GM21526 (cell line): ENCODE measurements around the gene EPHB3.

Source experiments
- ATAC-seq: cut with Tn5 transposase; IDR thresholded peaks from one replicate; pipeline ENCODE4 v1.9.1; 2021; ENCODE audit warnings: moderate library complexity; ENCODE audit not compliant: unreplicated experiment, low FRiP score

EPHB3 gene

GRCh38 chr3:184542577-184542976 is 19.0 kb upstream of the EPHB3 start:
- no peak for ATAC-seq

- ATAC-seq, result no peak
These were observed 18.3 kb upstream of the EPHB3 start for GRCh38 chr3:184543256-184543655.

- ATAC-seq, result no peak
These were observed 17.6 kb upstream of the EPHB3 start for GRCh38 chr3:184543843-184544512.

- no peak for ATAC-seq
These were observed 17.1 kb upstream of the EPHB3 start for GRCh38 chr3:184544513-184544861.

- no peak for ATAC-seq
These were observed 15.8 kb upstream of the EPHB3 start for GRCh38 chr3:184545769-184546168.

- ATAC-seq, result no peak
These were observed 15.3 kb upstream of the EPHB3 start for GRCh38 chr3:184546252-184546651.

GRCh38 chr3:184549796-184550577 is 11.6 kb upstream of the EPHB3 start:
- no peak for ATAC-seq

GRCh38 chr3:184551103-184551502 is 10.5 kb upstream of the EPHB3 start:
- no peak for ATAC-seq

- no peak for ATAC-seq
These were observed 9.8 kb upstream of the EPHB3 start for GRCh38 chr3:184551614-184552256.

GRCh38 chr3:184552296-184552695 is 9.3 kb upstream of the EPHB3 start:
- no peak for ATAC-seq

GRCh38 chr3:184552863-184553262 is 8.7 kb upstream of the EPHB3 start:
- no peak for ATAC-seq

GRCh38 chr3:184553385-184553784 is 8.2 kb upstream of the EPHB3 start:
- ATAC-seq, result no peak

- ATAC-seq, result no peak
These were observed 7.1 kb upstream of the EPHB3 start for GRCh38 chr3:184554461-184554860.

- ATAC-seq, result no peak
These were observed 4.8 kb upstream of the EPHB3 start for GRCh38 chr3:184556582-184557347.

- ATAC-seq, result no peak
These were observed 4.1 kb upstream of the EPHB3 start for GRCh38 chr3:184557348-184557950.

- ATAC-seq, result no peak
These were observed 2.9 kb upstream of the EPHB3 start for GRCh38 chr3:184558726-184559125.

- ATAC-seq, result no peak
These were observed 2.2 kb upstream of the EPHB3 start for GRCh38 chr3:184559336-184559735.

GRCh38 chr3:184560531-184560930 is 1.1 kb upstream of the EPHB3 start:
- ATAC-seq, result no peak

- no peak for ATAC-seq
These were observed 610 bp downstream of the EPHB3 start for GRCh38 chr3:184561913-184562877.
